HepG2 (cell line): ENCODE results near the gene YTHDF1. TPM values are rescaled to one million over a fixed set of nuclear protein-coding genes. Genes with fewer than 3 reads are reported as not detected.

Source experiments
- DDIT3 ChIP-seq: sonication (generic); formaldehyde crosslinking; IDR thresholded peaks from 2 replicates; pipeline ENCODE4 v1.4.0; 2020; ENCODE audit warnings: mild to moderate bottlenecking, missing genetic modification reagents
- FOSL1 ChIP-seq: sonication (generic); formaldehyde crosslinking; IDR thresholded peaks from 2 replicates; pipeline ENCODE4 v1.9.0; 2021; ENCODE audit warnings: missing genetic modification reagents, borderline replicate concordance
- TFDP2 ChIP-seq: sonication (generic); formaldehyde crosslinking; IDR thresholded peaks from 2 replicates; pipeline ENCODE4 v1.4.0; 2020; ENCODE audit warnings: missing genetic modification reagents
- ZHX2 ChIP-seq, 2 experiments: sonication (generic) in 1 of 2; formaldehyde crosslinking in 1 of 2; IDR thresholded peaks; 2 replicates each; pipeline versions ENCODE4 v1.6.1 to v1.9.0; 2014 to 2022; ENCODE audit warnings: antibody characterized with exemption in 1 of 2, borderline replicate concordance in 1 of 2, inconsistent platforms in 1 of 2, low read depth in 1 of 2, missing genetic modification reagents in 1 of 2
- ZNF407 ChIP-seq: sonication (generic); formaldehyde crosslinking; IDR thresholded peaks from one replicate; pipeline ENCODE4 v1.5.1; 2020; ENCODE audit warnings: mild to moderate bottlenecking, missing genetic modification reagents; ENCODE audit errors: not compliant biosample characterization
- ZNF609 ChIP-seq: sonication (generic); formaldehyde crosslinking; IDR thresholded peaks from 2 replicates; pipeline ENCODE4 v1.4.0; 2020; ENCODE audit warnings: mild to moderate bottlenecking, missing genetic modification reagents, borderline replicate concordance
- polyA plus RNA-seq, 8 experiments: library from polyadenylated mRNA; depleted of rRNA in 3 of 8; stranded (reverse) in 7 of 8; unstranded in 1 of 8; fragments of >200 nt; fragmentation: Illumina TruSeq in 4 of 8; extraction: Trizol in 4 of 8; gene quantifications; 2 replicates each; pipeline versions ENCODE4 v1.2.1 to v1.2.3, GENCODE V29; 2011 to 2016; ENCODE audit warnings: low read depth in 4 of 8, missing spikeins in 1 of 8, mixed read lengths in 1 of 8; ENCODE audit not compliant: insufficient read depth in 1 of 8
- total RNA-seq, 5 experiments: library from RNA; depleted of rRNA; stranded (reverse); fragments of >200 nt; fragmentation: Illumina TruSeq; extraction: Trizol; gene quantifications; 2 replicates each; pipeline ENCODE4 v1.2.3, GENCODE V29; 2016; ENCODE audit warnings: low read depth in 1 of 5

YTHDF1 gene
- total and polyA plus RNA-seq, 2 of the 13 experiments (the other 11 are each of a cell fraction or from before 2014, with no cell fraction given), result 34.5 to 37.7 TPM

GRCh38 chr20:63241272-63241671, 25.3 kb upstream of the YTHDF1 start (continued):
- no peak for TF ChIP-seq ZHX2 (IDR thresholded peaks at IDR 0.05; ENCODE audit: low read depth)
- no peak for TF ChIP-seq ZHX2 (CRISPR knock-in tag; IDR thresholded peaks at IDR 0.05; ENCODE audit: borderline replicate concordance)
- no peak for TF ChIP-seq ZNF609 (CRISPR knock-in tag)
- TF ChIP-seq FOSL1 (CRISPR knock-in tag), result no peak
- TF ChIP-seq TFDP2 (CRISPR knock-in tag), result no peak
- TF ChIP-seq DDIT3 (CRISPR knock-in tag), result no peak
- no peak for TF ChIP-seq ZNF407 (CRISPR knock-in tag)
